Measurements from ENCODE around the gene DACH1.

- no peak for TF ChIP-seq YY1 (IDR thresholded peaks at IDR 0.05; ENCODE audit: borderline replicate concordance in 1 of 3, control insufficient read depth in 1 of 3, extremely low read depth in 1 of 3, insufficient read depth in 3 of 3, insufficient read length in 1 of 3, insufficient replicate concordance in 2 of 3, low read depth in 1 of 3, low read length in 2 of 3)
- no peak for TF ChIP-seq POLR2AphosphoS5 (IDR thresholded peaks at IDR 0.05; ENCODE audit: control insufficient read depth, insufficient read depth, low read depth, low read length)
- TF ChIP-seq ETS1 (conservative IDR thresholded peaks at IDR 0.05; ENCODE audit: control insufficient read depth, low read depth, low read length) = no peak
- no peak for TF ChIP-seq USF2 (CRISPR knock-in tag; IDR thresholded peaks at IDR 0.05)
- no peak for TF ChIP-seq CHD2 (IDR thresholded peaks at IDR 0.05; ENCODE audit: low read depth, low read length)
- no peak for TF ChIP-seq CTCF (IDR thresholded peaks at IDR 0.05 in 2 of 3, conservative IDR thresholded peaks at IDR 0.05 in 1 of 3; ENCODE audit: insufficient read depth in 2 of 3, low read depth in 1 of 3, low read length in 3 of 3)
- TF ChIP-seq CHD7 (IDR thresholded peaks at IDR 0.05; ENCODE audit: low read depth, low read length) = no peak
- no peak for TF ChIP-seq TRIM25 (IDR thresholded peaks at IDR 0.05; ENCODE audit: borderline replicate concordance)
- TF ChIP-seq CREB3L1 (IDR thresholded peaks at IDR 0.05; ENCODE audit: borderline replicate concordance, low read depth) = no peak
- no peak for TF ChIP-seq GMEB1 (CRISPR knock-in tag; IDR thresholded peaks at IDR 0.05)
These were observed 181.9 kb downstream of the DACH1 start for GRCh38 chr13:71685072-71685471.

Measured in K562 (cell line).